Measurements from ENCODE around the gene OR52E1.
"Not testable (repeated sequence)": the region's sequence is repeated elsewhere in the genome, so short reads cannot be mapped to it uniquely, and the experiment has no call there.

The OR52E1 gene

DNA sequence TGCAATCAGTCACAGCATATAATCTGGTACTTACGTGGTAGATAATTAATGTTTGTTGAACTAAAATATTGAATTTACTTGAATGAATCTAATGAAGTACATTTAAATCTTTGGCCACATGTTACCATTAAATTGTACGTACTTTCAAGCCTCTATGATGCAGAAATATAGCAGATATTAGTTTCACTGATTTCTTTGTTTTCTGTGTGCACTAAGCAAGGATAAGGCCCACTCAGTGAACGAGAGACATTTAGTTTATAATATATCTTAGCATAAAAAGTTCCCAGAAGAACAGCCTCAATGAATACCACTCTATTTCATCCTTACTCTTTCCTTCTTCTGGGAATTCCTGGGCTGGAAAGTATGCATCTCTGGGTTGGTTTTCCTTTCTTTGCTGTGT, at the start of gene OR52E1:
Gene OR52E1, plus strand, starts transcription at position 301 of the 400 bp plus-strand sequence.
- no peak for DNase-seq

DNA sequence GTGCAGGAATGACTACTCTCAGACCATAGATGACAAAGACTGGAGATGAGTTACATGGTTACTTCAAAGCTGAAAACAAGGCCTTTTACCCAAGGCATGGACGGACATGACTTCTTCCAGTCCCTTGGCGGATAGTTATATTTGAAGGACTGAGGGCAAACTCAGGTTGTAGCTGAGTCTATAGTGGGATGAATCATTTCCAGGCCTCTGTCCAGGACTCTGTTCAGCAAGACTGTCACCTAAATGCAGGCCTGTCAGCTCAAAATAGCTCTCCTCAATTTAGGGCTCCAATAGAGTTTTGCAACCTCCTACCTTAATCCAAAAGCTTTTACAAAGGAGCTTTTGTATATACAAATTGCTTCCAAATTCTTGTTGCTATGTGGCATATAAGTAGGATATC, 47.4 kb upstream of the OR52E1 start:
- DNase-seq = no peak

- DNase-seq = no peak
Observed at GRCh38 chr11:5036669-5037068, 32.7 kb upstream of the OR52E1 start.

DNA sequence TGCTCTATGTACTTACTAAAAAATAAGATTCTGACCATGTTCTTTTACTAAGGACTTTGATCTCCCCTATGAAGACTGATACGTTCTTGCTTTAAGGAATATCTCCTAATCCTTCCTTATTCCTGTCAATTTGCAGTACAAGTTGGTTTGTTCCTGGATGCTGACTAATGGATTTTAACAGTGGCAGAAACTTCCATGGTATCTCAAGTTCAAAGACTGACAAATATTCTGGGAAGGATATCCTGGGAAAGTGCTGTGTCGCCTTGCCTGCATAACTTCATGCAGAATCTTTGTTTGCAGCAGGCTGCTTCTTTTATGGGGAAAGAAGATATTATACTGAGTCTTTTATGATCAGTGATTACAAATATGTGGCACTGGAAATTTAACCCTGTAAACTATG, 31.4 kb upstream of the OR52E1 start:
- DNase-seq = no peak

- no peak for DNase-seq
Observed at GRCh38 chr11:5038341-5038740, 31.0 kb upstream of the OR52E1 start.

DNA sequence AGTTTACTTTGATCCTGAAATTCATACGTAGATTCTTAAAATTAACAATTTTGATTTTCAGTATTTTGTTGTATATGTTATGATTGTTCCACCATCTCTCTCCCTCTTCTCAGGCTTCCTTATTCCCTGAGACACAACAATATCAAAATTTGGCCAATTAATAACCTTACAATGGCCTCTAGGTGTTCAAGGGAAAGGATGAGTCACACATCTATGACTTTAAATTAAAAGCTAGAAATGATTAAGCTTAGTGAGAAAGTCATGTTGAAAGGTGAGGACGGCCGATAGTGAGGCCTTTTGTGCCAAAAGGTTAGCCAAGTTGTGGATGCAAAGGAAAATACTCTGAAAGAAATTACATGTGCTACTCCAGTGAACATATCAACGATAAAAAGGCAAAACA, 28.5 kb upstream of the OR52E1 start:
- DNase-seq = no peak

DNA sequence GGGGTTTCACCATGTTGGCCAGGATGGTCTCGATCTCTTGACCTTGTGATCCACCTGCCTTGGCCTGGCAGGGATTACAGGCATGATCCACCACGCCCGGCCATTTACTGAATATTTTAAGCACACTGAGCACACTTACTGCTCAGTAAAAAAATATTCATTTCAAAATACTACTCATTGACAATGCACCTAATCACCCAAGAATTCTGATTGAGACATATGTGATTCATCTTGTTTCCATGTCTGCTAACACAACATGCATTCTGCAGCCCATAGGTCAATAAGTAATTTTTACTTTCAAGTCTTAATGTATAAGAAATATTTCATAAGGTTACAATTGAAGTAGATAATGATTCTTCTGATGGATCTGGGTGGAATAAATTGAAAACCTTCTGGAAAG, 27.3 kb upstream of the OR52E1 start:
- no peak for DNase-seq

DNA sequence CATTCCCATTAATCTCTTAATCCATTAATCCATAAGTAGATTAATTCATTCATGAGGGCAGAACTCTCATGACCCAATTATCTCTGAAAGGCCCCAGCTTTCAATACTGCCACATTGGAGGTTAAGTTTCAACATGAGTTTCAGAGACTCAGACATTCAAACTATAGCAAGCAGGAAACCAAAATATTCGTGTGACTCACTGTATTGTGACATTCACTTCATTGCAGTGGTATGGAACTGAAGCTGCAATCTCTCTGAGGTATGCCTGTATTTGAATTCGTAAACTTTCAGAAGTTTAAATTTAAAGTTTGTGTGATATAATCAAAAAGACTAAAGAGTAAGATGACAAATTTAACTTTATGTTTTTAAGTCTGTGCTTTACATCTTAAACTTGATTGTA, 26.0 kb upstream of the OR52E1 start:
- DNase-seq = no peak

DNA sequence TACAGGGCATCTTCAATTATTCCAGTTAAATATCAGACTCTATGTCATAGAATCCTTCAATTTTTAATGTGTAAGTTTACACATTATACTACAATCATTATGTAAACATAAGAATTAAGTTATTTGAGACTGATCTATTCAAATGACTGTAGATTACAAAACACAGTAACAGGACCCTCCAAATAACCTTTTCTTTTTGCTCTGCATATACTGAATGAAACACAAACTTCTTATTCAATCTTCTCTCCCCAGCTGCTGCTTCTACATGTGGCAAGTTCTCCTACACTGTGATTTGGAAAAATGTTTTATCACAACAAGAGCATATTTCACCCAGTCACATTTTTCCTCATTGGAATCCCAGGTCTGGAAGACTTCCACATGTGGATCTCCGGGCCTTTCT, 23.1 kb upstream of the OR52E1 start, which contains the start of gene OR52J3:
Gene OR52J3, plus strand, starts transcription at position 301 of the 400 bp plus-strand sequence. Its CDS starts 0 bp downstream, at position 301.
- no peak for DNase-seq

GRCh38 chr11:5046754-5047330, 22.5 kb upstream of the OR52E1 start:
- DNase-seq = no peak

DNA sequence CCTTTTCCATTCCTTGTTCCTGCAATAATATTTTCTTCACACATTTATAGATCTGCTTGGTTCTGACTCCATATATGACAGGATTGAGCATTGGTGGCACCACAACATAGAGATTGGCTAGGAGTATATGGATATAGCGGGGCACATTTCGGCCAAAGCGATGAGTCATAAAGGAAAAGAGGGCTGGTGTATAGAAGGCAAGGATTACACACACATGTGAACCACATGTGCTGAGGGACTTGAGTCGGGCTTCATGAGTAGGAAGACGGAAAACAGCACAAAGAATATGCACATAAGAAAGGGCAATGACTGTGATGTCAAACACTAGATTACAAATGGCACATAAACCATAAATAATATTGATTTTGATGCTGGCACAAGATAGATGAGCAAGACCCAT, 10.7 kb upstream of the OR52E1 start:
- not testable (repeated sequence) for DNase-seq

DNA sequence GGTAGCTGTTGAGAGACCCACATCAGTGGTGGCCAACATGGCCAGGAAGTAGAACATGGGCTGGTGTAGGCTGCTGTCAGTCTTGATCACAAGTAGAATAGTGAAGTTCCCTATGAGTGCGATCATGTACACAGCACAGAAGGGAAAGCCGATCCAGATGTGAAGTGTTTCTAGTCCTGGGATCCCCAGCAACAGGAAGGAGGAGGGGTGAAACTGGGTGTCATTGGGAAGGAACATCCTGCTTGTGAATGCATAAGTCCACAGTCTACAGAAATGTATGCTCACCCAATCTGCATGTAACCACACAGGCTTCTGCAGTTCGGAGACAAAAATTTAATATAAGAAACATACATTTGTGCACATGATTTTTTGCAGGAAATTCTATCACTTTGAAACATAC, 10.0 kb upstream of the OR52E1 start, which contains the start of gene OR52E2:
Gene OR52E2, minus strand, starts transcription at position 237 of the 400 bp plus-strand sequence. Its CDS starts 0 bp downstream, at position 237.
- no peak for DNase-seq

DNA sequence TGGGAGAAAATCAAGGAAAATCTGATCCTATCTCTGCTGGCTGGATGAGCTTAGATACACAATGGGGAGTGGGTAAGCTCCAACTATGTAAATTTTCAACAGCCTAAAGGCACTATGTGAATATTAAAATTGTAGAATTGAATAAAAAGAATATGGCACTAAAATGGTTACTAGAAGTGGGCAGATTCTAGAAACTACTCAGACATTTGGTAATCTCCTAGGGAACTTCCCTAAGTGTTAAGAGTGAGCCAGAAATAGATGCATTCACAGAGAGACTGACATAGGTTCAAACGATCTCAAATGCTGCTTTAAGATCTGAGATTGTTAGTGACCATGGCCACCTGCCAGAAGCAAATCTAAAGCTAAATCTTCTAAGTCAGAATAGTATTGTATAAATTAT, 4.3 kb upstream of the OR52E1 start:
- DNase-seq = no peak

DNA sequence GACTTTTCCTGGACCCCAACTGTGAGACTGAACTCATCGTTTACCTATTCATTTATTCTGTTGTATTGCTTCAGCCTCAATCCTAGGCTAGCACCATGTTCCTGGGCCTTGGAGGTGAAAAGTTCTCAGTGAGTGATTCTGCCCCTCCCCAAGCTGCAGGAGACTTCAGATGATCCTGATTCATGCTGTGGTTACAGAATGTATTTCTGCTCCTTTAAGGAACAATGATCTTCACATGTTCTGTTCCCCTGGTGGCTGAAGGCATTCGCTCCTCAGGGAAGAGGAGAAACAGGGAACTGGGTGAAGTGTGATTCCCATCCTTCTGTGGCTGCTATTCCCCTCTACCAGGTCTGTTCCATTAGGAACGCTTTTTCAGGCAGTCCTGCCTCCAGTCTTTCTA, 2.4 kb downstream of the OR52E1 start:
- DNase-seq = no peak

GRCh38 chr11:5081405-5081804, 12.0 kb downstream of the OR52E1 start:
- DNase-seq = no peak

- DNase-seq = no peak
Observed at GRCh38 chr11:5083602-5084001, 14.2 kb downstream of the OR52E1 start.

DNA sequence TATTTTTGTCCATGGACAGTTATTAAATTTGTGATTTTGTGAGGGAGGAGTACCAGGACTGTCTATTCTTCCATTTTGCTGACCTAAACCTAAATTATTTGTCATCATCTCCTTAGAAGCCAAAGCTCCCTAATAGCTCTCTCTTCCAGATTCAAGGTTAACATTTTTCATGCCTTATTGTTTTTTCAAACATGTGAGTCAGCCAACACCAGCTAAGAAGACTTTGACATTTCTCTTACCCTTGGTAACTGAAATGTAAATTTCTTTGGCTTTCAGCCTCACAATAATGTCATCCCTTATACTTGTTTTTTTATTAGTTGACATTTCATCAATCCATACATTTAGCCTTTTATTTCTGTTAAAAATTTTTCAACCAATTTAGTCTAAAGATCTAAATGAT, 19.2 kb downstream of the OR52E1 start:
- no peak for DNase-seq

DNA sequence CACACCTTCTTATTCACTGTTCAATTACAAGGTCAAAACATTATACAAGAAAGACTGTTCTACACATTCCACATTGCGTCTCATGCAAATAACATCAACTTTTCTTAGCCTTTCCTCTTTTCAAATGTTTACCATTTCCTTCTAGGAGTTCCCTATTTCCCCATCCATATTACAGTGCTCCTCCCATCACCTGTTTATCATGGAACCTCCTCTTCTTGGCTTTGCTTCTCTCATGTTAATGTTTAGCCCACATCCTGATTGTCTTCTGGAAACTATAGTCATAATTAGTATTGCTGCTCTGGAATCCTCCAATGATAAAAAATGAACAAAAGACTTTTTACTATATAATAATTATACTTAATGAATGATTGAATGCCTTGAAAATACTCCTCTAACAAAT, 21.3 kb downstream of the OR52E1 start:
- DNase-seq = no peak

GRCh38 chr11:5092821-5093585, 23.6 kb downstream of the OR52E1 start:
- no peak for DNase-seq

- DNase-seq = no peak
Observed at GRCh38 chr11:5096011-5096410, 26.6 kb downstream of the OR52E1 start.

DNA sequence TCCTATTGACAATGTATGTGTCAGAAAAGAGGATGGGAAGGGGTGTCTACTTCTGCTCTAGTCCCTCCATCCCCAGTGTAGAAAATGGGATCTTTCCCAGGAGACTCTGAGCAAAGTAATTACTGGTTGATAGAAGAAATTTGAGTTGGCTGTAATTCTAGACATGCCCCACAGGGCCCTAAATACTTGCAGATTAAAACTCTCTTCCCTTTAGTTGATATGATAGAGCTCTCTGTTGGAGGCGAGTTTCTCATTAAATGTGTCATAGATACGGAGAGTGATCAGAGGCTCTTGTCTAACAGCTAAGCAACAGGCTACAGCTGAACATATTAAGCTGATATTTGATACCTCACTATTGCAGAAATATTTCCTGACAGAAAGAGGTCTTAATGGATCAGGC, 32.9 kb downstream of the OR52E1 start:
- DNase-seq = no peak

DNA sequence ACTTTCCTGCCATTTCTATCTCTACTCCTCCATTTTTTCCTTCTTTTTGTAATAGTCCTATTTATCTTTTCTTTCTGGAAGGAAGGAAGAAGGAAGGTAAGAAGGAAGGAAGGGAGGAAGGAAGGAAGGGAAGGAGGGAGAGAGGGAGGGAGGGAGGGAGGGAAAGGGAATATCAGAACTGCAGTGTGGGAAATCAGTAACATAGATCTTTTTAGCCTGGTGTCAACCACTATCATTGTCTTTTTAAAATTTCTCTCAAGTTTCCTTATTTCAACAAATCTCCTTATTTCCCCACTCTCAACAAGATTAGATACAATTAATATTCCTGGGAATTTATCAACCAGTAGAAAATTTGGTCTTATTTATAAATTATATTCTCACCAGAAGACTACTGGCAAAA, 33.7 kb downstream of the OR52E1 start:
- no peak for DNase-seq

GRCh38 chr11:5107285-5107684, 37.9 kb downstream of the OR52E1 start:
- no peak for DNase-seq

DNA sequence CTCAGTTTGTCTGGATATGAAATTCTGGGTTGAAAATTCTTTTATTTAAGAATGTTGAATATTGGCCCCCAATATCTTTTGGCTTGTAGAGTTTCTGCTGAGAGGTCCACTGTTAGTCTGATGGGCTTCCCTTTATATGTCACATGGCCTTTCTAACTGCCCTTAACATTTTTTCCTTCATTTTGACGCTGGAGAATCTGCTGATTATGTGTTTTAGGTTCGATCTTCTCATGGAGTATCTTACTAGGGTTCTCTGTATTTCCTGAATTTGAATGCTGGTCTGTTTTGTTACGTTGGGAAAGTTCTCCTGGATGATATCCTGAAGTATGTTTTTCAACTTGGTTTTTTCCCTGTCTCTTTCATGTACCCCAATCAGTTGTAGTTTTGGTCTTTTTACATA, 46.0 kb downstream of the OR52E1 start:
- DNase-seq = no peak

- no peak for DNase-seq
Observed at GRCh38 chr11:5117588-5117987, 48.2 kb downstream of the OR52E1 start.
